GM19468 (cell line): ENCODE data around the gene SLC40A1.

ENCODE experiments used
- ATAC-seq: cut with Tn5 transposase; IDR thresholded peaks from one replicate; pipeline ENCODE4 v1.9.1; 2021; ENCODE audit warnings: mild to moderate bottlenecking, moderate library complexity, moderate number of reproducible peaks; ENCODE audit not compliant: unreplicated experiment; ENCODE audit errors: extremely low read depth

SLC40A1 gene

GRCh38 chr2:189574793-189575475 lies 5.7 kb downstream of the SLC40A1 start:
- no peak for ATAC-seq

- no peak for ATAC-seq
These were observed 10.0 kb downstream of the SLC40A1 start for GRCh38 chr2:189570570-189571031.

GRCh38 chr2:189569295-189569910 lies 11.2 kb downstream of the SLC40A1 start:
- ATAC-seq: peak; percentile 42

GRCh38 chr2:189566046-189566445 lies 14.5 kb downstream of the SLC40A1 start:
- no peak for ATAC-seq

- ATAC-seq: no peak
These were observed 19.1 kb downstream of the SLC40A1 start for GRCh38 chr2:189561371-189562038.

GRCh38 chr2:189560273-189560586 lies 20.4 kb downstream of the SLC40A1 start:
- no peak for ATAC-seq

GRCh38 chr2:189559579-189560272 lies 20.9 kb downstream of the SLC40A1 start:
- ATAC-seq: no peak

GRCh38 chr2:189558516-189559272 lies 21.9 kb downstream of the SLC40A1 start:
- ATAC-seq: no peak

GRCh38 chr2:189557373-189557772 lies 23.2 kb downstream of the SLC40A1 start:
- ATAC-seq: no peak

- ATAC-seq: no peak
These were observed 24.1 kb downstream of the SLC40A1 start for GRCh38 chr2:189556526-189556925.

GRCh38 chr2:189555232-189555631 lies 25.4 kb downstream of the SLC40A1 start:
- ATAC-seq: no peak

GRCh38 chr2:189553504-189554088 lies 27.0 kb downstream of the SLC40A1 start:
- no peak for ATAC-seq

- ATAC-seq: no peak
These were observed 27.6 kb downstream of the SLC40A1 start for GRCh38 chr2:189552991-189553404.

- no peak for ATAC-seq
These were observed 28.1 kb downstream of the SLC40A1 start for GRCh38 chr2:189552334-189552990.

- ATAC-seq: no peak
These were observed 28.8 kb downstream of the SLC40A1 start for GRCh38 chr2:189551808-189552207.

GRCh38 chr2:189549449-189549832 lies 31.1 kb downstream of the SLC40A1 start:
- no peak for ATAC-seq

- ATAC-seq: no peak
These were observed 31.7 kb downstream of the SLC40A1 start for GRCh38 chr2:189548666-189549448.

GRCh38 chr2:189545418-189545817 lies 35.2 kb downstream of the SLC40A1 start:
- ATAC-seq: no peak
